GM12878 (cell line): ENCODE measurements around the gene TRAF3IP3. TPM values are rescaled to one million over a fixed set of nuclear protein-coding genes. Genes with fewer than 3 reads are reported as not detected.

Source experiments
- ATAC-seq: fragments of 200-7000 bp; cut with Tn5 transposase; 3 replicates; pipeline ENCODE4 v1.9.1; 2020; ENCODE audit warnings: mild to moderate bottlenecking, moderate library complexity
- BruUV-seq: library from RNA; stranded (reverse); fragments of 400-500 nt; replicated peaks from 2 replicates; lab custom pipeline; 2021; lab: Mats Ljungman, UMichigan
- CTCF ChIA-PET: fragments of 300-600 bp; sonication (Branson Sonifier 250); formaldehyde crosslinking; extraction: SDS; loops from one replicate; lab custom pipeline; 2021; ENCODE audit warnings: inconsistent platforms; lab: Yijun Ruan, JAX
- POLR2A ChIA-PET: fragments of 350-600 bp; formaldehyde crosslinking; extraction: SDS; loops from one replicate; lab custom pipeline; 2021; ENCODE audit warnings: inconsistent platforms; lab: Charles Lee
- RAD21 ChIA-PET: fragments of 300-600 bp; sonication (Branson Sonifier 250); formaldehyde crosslinking; loops from one replicate; lab custom pipeline; 2023; ENCODE audit warnings: antibody characterized with exemption; ENCODE audit not compliant: unreplicated experiment; lab: Charles Lee
- SMC1A ChIA-PET: fragments of 300-600 bp; sonication (Branson Sonifier 250); formaldehyde crosslinking; loops from one replicate; lab custom pipeline; 2023; ENCODE audit not compliant: unreplicated experiment, uncharacterized antibody; lab: Charles Lee
- DNase-seq: peaks from one replicate; pipeline ENCODE4 v3.0.0-alpha.2; 2011; ENCODE audit warnings: low read depth, low spot score
- FAIRE-seq: peaks from 3 replicates; lab custom pipeline; 2011; peaks lifted over from hg19 to GRCh38; lab: Jason Lieb, UNC
- H2AFZ ChIP-seq: 2 replicates; pipeline ENCODE4 v1.6.0; 2011; ENCODE audit warnings: low read depth, low read length, control low read depth; ENCODE audit not compliant: control insufficient read depth
- H3K27ac ChIP-seq: 2 replicates; pipeline ENCODE4 v1.5.1; 2011; ENCODE audit warnings: control low read depth; ENCODE audit not compliant: control insufficient read depth, insufficient read depth
- H3K27me3 ChIP-seq, 2 experiments: replicated peaks in 1 of 2; 2 replicates each; pipeline versions ENCODE4 v1.6.0 to v1.6.1; 2011; ENCODE audit warnings: low read length in 1 of 2; ENCODE audit not compliant: control insufficient read depth in 2 of 2, insufficient read depth in 2 of 2
- H3K36me3 ChIP-seq, 2 experiments: 2 replicates each; pipeline ENCODE4 v1.5.1; 2011; ENCODE audit warnings: low read length in 1 of 2; ENCODE audit not compliant: control insufficient read depth in 2 of 2, insufficient read depth in 2 of 2
- H3K4me1 ChIP-seq: 2 replicates; pipeline ENCODE4 v1.6.1; 2011; ENCODE audit warnings: mild to moderate bottlenecking, low read length, moderate library complexity, mixed read lengths; ENCODE audit not compliant: control insufficient read depth, insufficient read depth
- H3K4me2 ChIP-seq: 2 replicates; pipeline ENCODE4 v1.6.0; 2011; ENCODE audit warnings: control low read depth; ENCODE audit not compliant: control insufficient read depth, insufficient read depth
- H3K4me3 ChIP-seq: fragments of 200-600 bp; sonication (generic); 2 replicates; pipeline ENCODE4 v1.5.1; 2016
- H3K79me2 ChIP-seq: 2 replicates; pipeline ENCODE4 v1.6.0; 2011; ENCODE audit warnings: low read length; ENCODE audit not compliant: control insufficient read depth, insufficient read depth
- H3K9ac ChIP-seq: 2 replicates; pipeline ENCODE4 v1.8.0; 2011; ENCODE audit warnings: low read length, control low read depth, mixed read lengths; ENCODE audit not compliant: control insufficient read depth, insufficient read depth
- H3K9me3 ChIP-seq: replicated peaks from 3 replicates; pipeline ENCODE4 v1.5.1; 2011; ENCODE audit warnings: mild to moderate bottlenecking, low read length; ENCODE audit not compliant: control insufficient read depth, insufficient read depth
- H4K20me1 ChIP-seq: 2 replicates; pipeline ENCODE4 v1.6.0; 2011; ENCODE audit not compliant: control insufficient read depth, insufficient read depth
- FOS ChIP-seq: IDR thresholded peaks from 3 replicates; pipeline ENCODE4 v1.6.1; 2011; ENCODE audit warnings: borderline replicate concordance; ENCODE audit not compliant: insufficient read length; ENCODE audit errors: extremely low read depth
- FOXM1 ChIP-seq: IDR thresholded peaks from 2 replicates; pipeline ENCODE4 v1.6.1; 2012; ENCODE audit warnings: low read depth, mild to moderate bottlenecking, inconsistent platforms, low read length, moderate library complexity
- HCFC1 ChIP-seq: fragments of 150-350 bp; IDR thresholded peaks from 2 replicates; pipeline ENCODE4 v1.6.1; 2014; ENCODE audit warnings: low read length
- MTA3 ChIP-seq: IDR thresholded peaks from 2 replicates; pipeline ENCODE4 v1.6.1; 2012; ENCODE audit warnings: low read length, inconsistent platforms, borderline replicate concordance
- POLR2A ChIP-seq: IDR thresholded peaks from 2 replicates; pipeline ENCODE4 v1.6.1; 2011; ENCODE audit warnings: low read depth, mild to moderate bottlenecking, low read length
- RB1 ChIP-seq: fragments of 450-650 bp; formaldehyde crosslinking; IDR thresholded peaks from 2 replicates; pipeline ENCODE4 v1.6.1; 2017; ENCODE audit warnings: mild to moderate bottlenecking, borderline replicate concordance
- SMAD5 ChIP-seq: IDR thresholded peaks from 2 replicates; pipeline ENCODE4 v1.6.1; 2016; ENCODE audit warnings: antibody characterized with exemption, low read depth
- SPI1 ChIP-seq: IDR thresholded peaks from 2 replicates; pipeline ENCODE4 v1.6.1; 2011; ENCODE audit warnings: low read depth, mild to moderate bottlenecking, low read length, moderate library complexity, borderline replicate concordance; ENCODE audit not compliant: insufficient read depth
- TCF12 ChIP-seq: IDR thresholded peaks from 2 replicates; pipeline ENCODE4 v1.6.1; 2011; ENCODE audit warnings: low read depth, mild to moderate bottlenecking, low read length
- ZNF384 ChIP-seq: IDR thresholded peaks from 2 replicates; pipeline ENCODE4 v1.6.1; 2012; ENCODE audit warnings: low read depth, mild to moderate bottlenecking, low read length, improper control_type of control experiment, borderline replicate concordance
- ZZZ3 ChIP-seq: IDR thresholded peaks from 2 replicates; pipeline ENCODE4 v1.6.1; 2011; ENCODE audit warnings: low read depth; ENCODE audit not compliant: control insufficient read depth, insufficient read length
- WGBS: methylation state at CpG from one replicate; pipeline ENCODE4 v1.1.6; 2016; ENCODE audit warnings: low lambda C conversion rate; ENCODE audit not compliant: insufficient replicate concordance, insufficient coverage; ENCODE audit errors: missing lambda C conversion rate; 5-methylcytosine and 5-hydroxymethylcytosine counted together
- in situ Hi-C: fragments of 300-500 bp; cut with MboI; formaldehyde crosslinking; loops from 9 replicates; pipeline ENCODE4 v1.14.3; 2018; ENCODE audit warnings: mixed read lengths
- intact Hi-C: fragments of 100-400 bp; cut with micrococcal nuclease; formaldehyde crosslinking; loops from one replicate; pipeline ENCODE4 v1.14.2; 2022; ENCODE audit not compliant: unreplicated experiment
- polyA plus RNA-seq, 11 experiments: library from polyadenylated mRNA; depleted of rRNA in 4 of 11; unstranded in 6 of 11; stranded (reverse) in 5 of 11; fragments of >200 nt; fragmentation: Nextera tagmentation in 4 of 11; fragmentation: Illumina TruSeq in 1 of 11; extraction: Ambion mirVana in 4 of 11; extraction: Trizol in 1 of 11; gene quantifications; 1 replicate in 1 of 11; 2 replicates in 10 of 11; pipeline versions ENCODE4 v1.2.1 to v1.2.3, GENCODE V29; 2011 to 2016; ENCODE audit warnings: inconsistent platforms in 2 of 11, missing spikeins in 2 of 11, low read depth in 1 of 11
- total RNA-seq, 4 experiments: library from RNA; depleted of rRNA in 3 of 4; stranded (reverse); fragments of >200 nt in 3 of 4; fragmentation: Illumina TruSeq in 1 of 4; extraction: Trizol in 1 of 4; gene quantifications; 2 replicates each; pipeline versions ENCODE4 v1.2.1 to v1.2.3, GENCODE V29; 2013 to 2021
- TF ChIP-seq, protein P1 (sequence below): fragments of 450-650 bp; formaldehyde crosslinking; IDR thresholded peaks from 2 replicates; pipeline ENCODE4 v1.4.0; 2022; ENCODE audit warnings: mild to moderate bottlenecking, moderate library complexity

The TRAF3IP3 gene
- total and polyA plus RNA-seq, 10 of the 15 experiments (the other 5 are each of a cell fraction or from before 2014, with no cell fraction given) = 61.6 to 121 (median 96.5) TPM

- TF ChIP-seq SPI1 (no peak), POLR2A (0 out of 2 replicates have a peak, but pooled peaks have one; percentile 29)
- no peak overlapping the region for H3K9ac ChIP-seq
- ChIA-PET SMC1A (interaction anchor here (1.0 to 1.5 kb wide), 3 partner anchors 24 to 47 kb away, joined by 3 to 5 read pairs (median 4); partner anchors contain the start of genes TRAF3IP3 and UTP25), POLR2A (interaction anchor here (1.3 kb wide), 1 partner anchor 11 kb away, joined by 5 read pairs; no protein-coding TSS in a partner anchor), RAD21 (interaction anchor here (0.9 to 1.7 kb wide), 2 partner anchors 10 to 12 kb away, joined by 3 to 4 read pairs; no protein-coding TSS in a partner anchor), CTCF (interaction anchor here (0.6 to 1.2 kb wide), 3 partner anchors 30 to 422 kb away, joined by 3 read pairs; partner anchors contain the start of gene UTP25)
- intact Hi-C loops (no loop called here), in situ Hi-C loops (no loop called here)
- H3K4me3 ChIP-seq = no peak overlapping the region
- FAIRE-seq (no peak), DNase-seq (no peak), ATAC-seq (no peak)
- H4K20me1 ChIP-seq = no peaks in the 10 kb centered on the region
- H3K36me3 ChIP-seq = peaks cover 7 to 18% of the 10 kb centered on the region in 2 experiments; a peak in 3 of 4 replicates
- H2AFZ ChIP-seq = no peak overlapping the region
- H3K4me1 ChIP-seq = peaks cover 9% of the 10 kb centered on the region
- WGBS = 72% methylated on average over 4 of the region's 4 CpGs
- H3K4me2 ChIP-seq = no peak overlapping the region
- no TSS peak for BruUV-seq
- no peaks in the 10 kb centered on the region for H3K27me3 ChIP-seq
- peaks cover 7% of the 10 kb centered on the region for H3K79me2 ChIP-seq
- no peak overlapping the region for H3K27ac ChIP-seq
- H3K9me3 ChIP-seq = no peaks in the 10 kb centered on the region; the same call in 2 of the 3 replicates
Measured at GRCh38 chr1:209780268-209780667, 24.4 kb downstream of the TRAF3IP3 start.

GRCh38 chr1:209783386-209783785 lies 27.5 kb downstream of the TRAF3IP3 start:
- H2AFZ ChIP-seq = no peak overlapping the region
- intact Hi-C loops = no loop called here
- TF ChIP-seq ZNF384 (no peak), SMAD5 (no peak), MTA3 (no peak; the same call in 1 of the 2 replicates), ZZZ3 (no peak), FOS (no peak), RB1 (no peak), HCFC1 (no peak), FOXM1 (no peak), TCF12 (no peak)
- TF ChIP-seq, protein P1, sequence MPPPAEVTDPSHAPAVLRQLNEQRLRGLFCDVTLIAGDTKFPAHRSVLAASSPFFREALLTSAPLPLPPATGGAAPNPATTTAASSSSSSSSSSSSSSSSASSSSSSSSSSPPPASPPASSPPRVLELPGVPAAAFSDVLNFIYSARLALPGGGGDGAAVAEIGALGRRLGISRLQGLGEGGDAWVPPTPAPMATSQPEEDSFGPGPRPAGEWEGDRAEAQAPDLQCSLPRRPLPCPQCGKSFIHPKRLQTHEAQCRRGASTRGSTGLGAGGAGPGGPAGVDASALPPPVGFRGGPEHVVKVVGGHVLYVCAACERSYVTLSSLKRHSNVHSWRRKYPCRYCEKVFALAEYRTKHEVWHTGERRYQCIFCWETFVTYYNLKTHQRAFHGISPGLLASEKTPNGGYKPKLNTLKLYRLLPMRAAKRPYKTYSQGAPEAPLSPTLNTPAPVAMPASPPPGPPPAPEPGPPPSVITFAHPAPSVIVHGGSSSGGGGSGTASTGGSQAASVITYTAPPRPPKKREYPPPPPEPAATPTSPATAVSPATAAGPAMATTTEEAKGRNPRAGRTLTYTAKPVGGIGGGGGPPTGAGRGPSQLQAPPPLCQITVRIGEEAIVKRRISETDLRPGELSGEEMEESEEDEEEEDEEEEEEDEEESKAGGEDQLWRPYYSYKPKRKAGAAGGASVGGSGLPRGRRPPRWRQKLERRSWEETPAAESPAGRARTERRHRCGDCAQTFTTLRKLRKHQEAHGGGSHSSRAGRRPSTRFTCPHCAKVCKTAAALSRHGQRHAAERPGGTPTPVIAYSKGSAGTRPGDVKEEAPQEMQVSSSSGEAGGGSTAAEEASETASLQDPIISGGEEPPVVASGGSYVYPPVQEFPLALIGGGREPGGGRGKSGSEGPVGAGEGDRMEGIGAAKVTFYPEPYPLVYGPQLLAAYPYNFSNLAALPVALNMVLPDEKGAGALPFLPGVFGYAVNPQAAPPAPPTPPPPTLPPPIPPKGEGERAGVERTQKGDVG = no peak
- TF ChIP-seq, all 136 proteins: peak for 0
- DNase-seq = no peak
- RAD21 ChIA-PET = interaction anchor here (1.1 to 2.4 kb wide), 5 partner anchors 16 to 45 kb away, joined by 3 to 19 read pairs (median 5); partner anchors contain the start of genes TRAF3IP3 and UTP25
- CTCF ChIA-PET = interaction anchor here (0.5 to 6.0 kb wide), 8 partner anchors 10 to 1404 kb away, joined by 3 to 72 read pairs (median 6); partner anchors contain the start of genes TRAF3IP3 and UTP25
- WGBS = 86% methylated on average over 6 of the region's 6 CpGs
- H3K4me3 ChIP-seq = peak overlapping the region; percentile 80
- no peak for FAIRE-seq
- POLR2A ChIA-PET = interaction anchor here (0.8 to 3.5 kb wide), 7 partner anchors 8 to 41 kb away, joined by 3 to 27 read pairs (median 4); partner anchors contain the start of gene TRAF3IP3
- peak overlapping the region; percentile 82 for H3K9ac ChIP-seq
- SMC1A ChIA-PET = interaction anchor here (1.0 to 3.7 kb wide), 10 partner anchors 9 to 40 kb away, joined by 3 to 31 read pairs (median 6); no protein-coding TSS in a partner anchor
- no peak for ATAC-seq
- H3K4me2 ChIP-seq = peak overlapping the region; percentile 46
- H3K4me1 ChIP-seq = 0 out of 2 replicates have a peak, but pooled peaks cover 2% of the 10 kb centered on the region
- in situ Hi-C loops = no loop called here
- H3K36me3 ChIP-seq = peaks cover 0 to 3% of the 10 kb centered on the region in 2 experiments; a peak in 2 of 4 replicates
- H3K79me2 ChIP-seq = peaks cover 7% of the 10 kb centered on the region
- no peaks in the 10 kb centered on the region for H4K20me1 ChIP-seq
- H3K9me3 ChIP-seq = no peaks in the 10 kb centered on the region; the same call in 1 of the 3 replicates
- H3K27ac ChIP-seq = no peak overlapping the region
- H3K27me3 ChIP-seq = no peaks in the 10 kb centered on the region
- no TSS peak for BruUV-seq
